Hippocampal formation (tissue), 2 donors: ENCODE results near the gene CD82.

Experiments used
- DNase-seq, 2 donors: peaks; one replicate each; lab custom pipeline; 2025; lab: John Stamatoyannopoulos, UW

Gene CD82

GRCh38 chr11:44565211-44565952 is at the start of gene CD82:
CD82 (plus strand) TSS chr11:44565663; CDS start chr11:44594663, 29,000 bp downstream.
- peak; percentile 99 to 100 for DNase-seq

GRCh38 chr11:44516688-44517507 is 48.6 kb upstream of the CD82 start:
- no peak for DNase-seq

GRCh38 chr11:44517541-44517940 is 47.9 kb upstream of the CD82 start:
- DNase-seq: no peak

GRCh38 chr11:44518968-44519550 is 46.4 kb upstream of the CD82 start:
- no peak for DNase-seq

GRCh38 chr11:44519989-44520737 is 45.3 kb upstream of the CD82 start:
- DNase-seq: no peak

- no peak for DNase-seq
These were observed 44.3 kb upstream of the CD82 start for GRCh38 chr11:44521148-44521547.

GRCh38 chr11:44522294-44522693 is 43.2 kb upstream of the CD82 start:
- DNase-seq: no peak

GRCh38 chr11:44524346-44524745 is 41.1 kb upstream of the CD82 start:
- DNase-seq: no peak

- DNase-seq: no peak
These were observed 40.7 kb upstream of the CD82 start for GRCh38 chr11:44524751-44525201.

- no peak for DNase-seq
These were observed 39.8 kb upstream of the CD82 start for GRCh38 chr11:44525473-44526252.

- DNase-seq: no peak
These were observed 39.0 kb upstream of the CD82 start for GRCh38 chr11:44526438-44526837.

GRCh38 chr11:44527476-44527875 is 38.0 kb upstream of the CD82 start:
- no peak for DNase-seq

- DNase-seq: no peak
These were observed 37.4 kb upstream of the CD82 start for GRCh38 chr11:44528103-44528502.

- no peak for DNase-seq
These were observed 36.9 kb upstream of the CD82 start for GRCh38 chr11:44528581-44528980.

- DNase-seq: no peak
These were observed 35.5 kb upstream of the CD82 start for GRCh38 chr11:44529895-44530412.

- no peak for DNase-seq
These were observed 34.9 kb upstream of the CD82 start for GRCh38 chr11:44530413-44531115.

GRCh38 chr11:44531116-44531504 is 34.4 kb upstream of the CD82 start:
- no peak for DNase-seq

- no peak for DNase-seq
These were observed 33.8 kb upstream of the CD82 start for GRCh38 chr11:44531636-44532035.

- no peak for DNase-seq
These were observed 32.7 kb upstream of the CD82 start for GRCh38 chr11:44532809-44533208.
